DND-41 (cell line): ENCODE data around the gene CCNI2.

Experiments used
- CTCF ChIP-seq: IDR thresholded peaks from 2 replicates; pipeline ENCODE4 v1.5.1; 2012; ENCODE audit warnings: borderline replicate concordance, low read length, moderate library complexity, mild to moderate bottlenecking; ENCODE audit not compliant: poor library complexity, severe bottlenecking; ENCODE audit errors: extremely low read depth
- EZH2 ChIP-seq: IDR thresholded peaks from 3 replicates; pipeline ENCODE4 v1.6.1; 2012; ENCODE audit warnings: borderline replicate concordance, low read depth, mild to moderate bottlenecking, moderate library complexity, low read length, inconsistent platforms; ENCODE audit not compliant: severe bottlenecking

- TF ChIP-seq CTCF (no peak), EZH2 (no peak)
Observed at GRCh38 chr5:132785864-132786263, 38.6 kb downstream of the CCNI2 start.
